D721Med (cell line): ENCODE results near the gene RRP12.
A peak's percentile ranks its signal among the peaks of the same experiment; 100 is the strongest.
"Not testable (repeated sequence)": the region's sequence is repeated elsewhere in the genome, so short reads cannot be mapped to it uniquely, and the experiment has no call there.

Experiments
- DNase-seq: peaks from one replicate; pipeline ENCODE4 v3.0.0; 2011; ENCODE audit warnings: low spot score; ENCODE audit not compliant: insufficient read length
- FAIRE-seq: peaks from 2 replicates; lab custom pipeline; 2011; peaks lifted over from hg19 to GRCh38; lab: Jason Lieb, UNC
- TF ChIP-seq, protein P1 (sequence below): IDR thresholded peaks from 2 replicates; pipeline ENCODE4 v1.5.1; 2012; ENCODE audit warnings: mild to moderate bottlenecking, control low read depth; ENCODE audit not compliant: insufficient read depth; ENCODE audit errors: missing control alignments

RRP12 gene

DNA sequence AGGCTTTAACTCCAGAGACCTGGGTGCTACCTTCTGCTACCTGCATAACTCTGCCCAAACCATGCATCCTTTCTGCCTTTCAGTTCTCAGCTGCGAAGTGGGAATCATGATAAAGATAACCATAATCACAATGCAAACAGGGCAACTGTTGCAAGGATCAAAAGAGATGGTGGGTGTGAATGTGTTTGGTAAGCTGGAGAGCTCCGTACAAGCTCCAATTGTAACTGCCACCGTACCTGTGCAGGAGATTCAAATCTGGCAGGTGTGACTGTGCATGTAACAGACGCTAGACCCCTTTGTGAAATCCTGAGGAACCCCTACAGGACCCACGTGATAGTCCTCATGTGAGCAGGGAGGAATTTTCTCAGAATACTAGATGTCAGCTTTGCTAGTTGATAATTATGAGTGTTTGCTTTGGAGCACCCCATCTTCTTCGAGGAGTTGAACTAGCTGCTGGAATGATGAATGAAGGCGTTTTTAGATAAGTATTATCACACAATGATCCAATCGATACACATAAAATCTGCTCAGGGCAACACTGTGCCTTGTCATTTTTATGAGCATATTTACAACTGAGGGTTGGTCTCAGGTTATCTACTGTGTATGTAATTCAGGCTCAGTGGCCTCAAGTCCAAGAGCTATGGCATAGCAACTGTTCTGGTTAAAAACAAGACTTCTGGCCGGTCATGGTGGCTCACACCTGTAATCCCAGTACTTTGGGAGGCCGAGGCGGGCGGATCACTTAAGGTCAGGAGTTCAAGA lies 51.2 kb downstream of the RRP12 start:
- TF ChIP-seq, protein P1, sequence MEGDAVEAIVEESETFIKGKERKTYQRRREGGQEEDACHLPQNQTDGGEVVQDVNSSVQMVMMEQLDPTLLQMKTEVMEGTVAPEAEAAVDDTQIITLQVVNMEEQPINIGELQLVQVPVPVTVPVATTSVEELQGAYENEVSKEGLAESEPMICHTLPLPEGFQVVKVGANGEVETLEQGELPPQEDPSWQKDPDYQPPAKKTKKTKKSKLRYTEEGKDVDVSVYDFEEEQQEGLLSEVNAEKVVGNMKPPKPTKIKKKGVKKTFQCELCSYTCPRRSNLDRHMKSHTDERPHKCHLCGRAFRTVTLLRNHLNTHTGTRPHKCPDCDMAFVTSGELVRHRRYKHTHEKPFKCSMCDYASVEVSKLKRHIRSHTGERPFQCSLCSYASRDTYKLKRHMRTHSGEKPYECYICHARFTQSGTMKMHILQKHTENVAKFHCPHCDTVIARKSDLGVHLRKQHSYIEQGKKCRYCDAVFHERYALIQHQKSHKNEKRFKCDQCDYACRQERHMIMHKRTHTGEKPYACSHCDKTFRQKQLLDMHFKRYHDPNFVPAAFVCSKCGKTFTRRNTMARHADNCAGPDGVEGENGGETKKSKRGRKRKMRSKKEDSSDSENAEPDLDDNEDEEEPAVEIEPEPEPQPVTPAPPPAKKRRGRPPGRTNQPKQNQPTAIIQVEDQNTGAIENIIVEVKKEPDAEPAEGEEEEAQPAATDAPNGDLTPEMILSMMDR: no peak
- DNase-seq (no peak), FAIRE-seq (no peak)

- no peak for FAIRE-seq
- TF ChIP-seq, protein P1: no peak
These were observed 53.8 kb downstream of the RRP12 start for GRCh38 chr10:97347317-97347716.

GRCh38 chr10:97343664-97344063 lies 57.5 kb downstream of the RRP12 start:
- DNase-seq, FAIRE-seq: not testable (repeated sequence)

More at GRCh38 chr10:97347317-97347716, 53.8 kb downstream of the RRP12 start:
- DNase-seq: no peak

DNA sequence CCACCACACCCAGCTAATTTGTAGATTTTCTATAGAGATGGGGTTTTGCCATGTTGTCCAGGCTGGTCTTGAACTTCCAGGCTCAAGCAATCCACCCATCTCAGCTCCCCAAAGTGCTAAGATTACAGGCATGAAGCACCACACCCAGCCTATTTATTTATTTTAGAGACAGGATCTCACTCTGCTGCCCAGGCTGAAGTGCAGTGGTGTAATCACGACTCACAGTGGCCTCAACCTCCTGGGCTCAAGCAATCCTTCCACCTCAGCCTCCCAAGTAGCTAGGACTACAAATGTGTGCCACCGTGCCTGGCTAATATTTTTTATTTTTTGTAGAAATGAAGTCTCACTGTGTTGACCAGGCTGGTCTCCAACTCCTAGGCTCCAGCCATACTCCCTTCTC lies 59.7 kb downstream of the RRP12 start:
- no peak for DNase-seq
- FAIRE-seq: no peak
- TF ChIP-seq, protein P1: no peak

DNA sequence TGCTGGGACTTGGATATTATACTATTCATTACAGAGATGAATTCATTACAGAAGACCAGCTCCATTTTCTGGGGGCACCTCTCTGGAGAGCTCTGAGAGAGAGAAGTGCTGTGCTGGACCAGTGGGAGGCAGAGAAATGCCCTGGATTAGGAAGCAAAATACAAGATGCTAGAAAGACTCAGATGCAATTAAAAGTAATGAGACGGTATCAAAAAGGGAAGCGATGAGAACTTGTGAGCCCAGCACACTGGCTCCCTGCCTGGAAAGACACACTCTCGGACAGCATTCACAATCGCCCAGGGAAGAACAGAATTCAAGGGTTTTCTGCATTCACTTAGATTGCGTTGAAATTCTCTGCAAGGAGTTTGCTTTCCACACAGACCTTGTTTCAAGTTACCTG lies 63.1 kb downstream of the RRP12 start:
- DNase-seq: no peak
- TF ChIP-seq, protein P1: no peak
- no peak for FAIRE-seq

DNA sequence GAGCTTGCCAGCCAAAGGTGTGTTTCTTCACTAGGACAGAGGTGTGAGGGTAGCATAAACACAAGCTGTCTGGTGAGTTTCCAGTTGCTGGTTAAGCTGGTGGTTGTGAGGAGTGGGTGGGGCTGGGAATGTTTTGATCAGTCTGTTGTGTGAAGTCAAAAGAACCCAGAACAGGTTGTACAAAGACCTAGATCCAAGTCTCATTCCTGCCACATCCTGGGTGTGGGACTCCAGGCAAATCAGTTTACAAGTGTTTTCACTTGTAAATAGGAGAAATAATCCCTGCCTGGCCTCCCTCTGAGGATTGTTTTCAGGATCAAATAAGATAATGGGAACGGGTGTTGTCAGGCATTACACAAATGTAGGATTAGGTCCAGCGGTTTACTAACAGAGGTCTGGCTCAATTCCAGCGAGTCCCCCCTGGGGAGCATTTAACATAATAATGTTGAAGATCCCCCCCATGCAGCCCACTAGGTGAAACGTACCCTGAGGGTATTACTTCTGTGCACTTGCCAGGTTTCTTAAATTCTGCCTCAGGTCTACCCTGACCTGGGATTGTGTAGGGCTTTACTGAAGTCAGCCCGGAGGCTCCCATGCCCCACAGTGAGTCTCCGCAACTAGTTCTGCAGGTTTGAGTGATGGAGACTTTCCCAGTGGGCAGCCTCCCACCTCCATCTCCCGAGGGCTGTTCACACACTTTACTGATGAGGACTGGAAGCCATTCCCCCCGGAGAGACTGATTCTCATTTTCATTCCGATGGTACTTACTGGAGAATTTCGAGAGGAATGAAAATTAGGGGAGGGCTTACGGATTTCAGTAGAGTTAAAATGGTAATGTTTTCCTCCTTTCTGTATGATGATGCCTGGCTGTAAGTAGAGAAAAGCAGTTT lies 64.0 kb downstream of the RRP12 start:
- TF ChIP-seq, protein P1: no peak
- FAIRE-seq: peak; percentile 46
- no peak for DNase-seq

DNA sequence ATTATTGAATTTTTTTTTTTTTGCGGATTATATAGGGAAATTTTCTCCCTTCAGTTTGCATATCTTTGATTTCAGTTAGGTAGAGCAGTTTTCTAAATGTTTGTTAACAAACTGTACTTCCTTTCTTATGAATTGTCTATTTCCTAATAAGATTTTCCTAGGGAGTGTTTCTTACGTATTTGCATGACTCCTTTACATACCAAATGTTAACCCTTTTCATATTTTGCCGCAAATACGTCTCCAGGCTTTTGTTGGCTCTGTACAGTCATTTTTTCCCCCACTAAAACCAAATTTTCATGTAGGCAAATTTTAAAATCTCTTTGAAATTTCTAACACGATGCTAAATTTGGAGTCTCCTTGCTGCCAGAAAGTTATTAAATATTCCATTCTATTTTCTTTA lies 64.7 kb downstream of the RRP12 start:
- TF ChIP-seq, protein P1: no peak
- no peak for FAIRE-seq
- DNase-seq: no peak
